GM19043 (cell line): Measurements from ENCODE around the gene TP53RK.

ENCODE experiments used
- ATAC-seq: cut with Tn5 transposase; IDR thresholded peaks from one replicate; pipeline ENCODE4 v1.9.1; 2021; ENCODE audit warnings: low read depth; ENCODE audit not compliant: unreplicated experiment

TP53RK gene

GRCh38 chr20:46689082-46689753 is at the start of gene TP53RK:
Gene TP53RK (minus strand): TSS chr20:46689444. CDS start chr20:46689414, 30 bp downstream.
- peak; percentile 96 for ATAC-seq

- ATAC-seq: no peak
These were observed 46.2 kb upstream of the TP53RK start for GRCh38 chr20:46735436-46735835.

DNA sequence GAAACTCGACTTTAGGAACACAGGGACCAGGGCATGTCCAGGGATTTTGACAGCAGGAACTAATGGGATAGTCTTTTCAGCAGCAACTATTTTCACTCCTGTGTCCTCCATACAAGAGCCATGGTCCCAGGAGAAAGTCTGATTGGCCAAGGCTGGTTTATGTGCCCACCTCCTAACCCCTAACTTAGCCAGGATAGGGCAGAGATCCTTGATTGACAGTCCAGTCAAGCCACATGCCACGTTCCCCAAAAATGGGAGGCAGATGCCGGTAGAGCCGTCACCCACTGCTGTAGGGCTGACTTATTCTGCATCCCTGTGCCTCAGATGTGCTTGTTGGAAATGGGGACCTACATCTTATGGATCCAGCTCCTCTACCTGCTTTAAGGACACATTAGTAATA is 42.5 kb upstream of the TP53RK start:
- ATAC-seq: no peak

DNA sequence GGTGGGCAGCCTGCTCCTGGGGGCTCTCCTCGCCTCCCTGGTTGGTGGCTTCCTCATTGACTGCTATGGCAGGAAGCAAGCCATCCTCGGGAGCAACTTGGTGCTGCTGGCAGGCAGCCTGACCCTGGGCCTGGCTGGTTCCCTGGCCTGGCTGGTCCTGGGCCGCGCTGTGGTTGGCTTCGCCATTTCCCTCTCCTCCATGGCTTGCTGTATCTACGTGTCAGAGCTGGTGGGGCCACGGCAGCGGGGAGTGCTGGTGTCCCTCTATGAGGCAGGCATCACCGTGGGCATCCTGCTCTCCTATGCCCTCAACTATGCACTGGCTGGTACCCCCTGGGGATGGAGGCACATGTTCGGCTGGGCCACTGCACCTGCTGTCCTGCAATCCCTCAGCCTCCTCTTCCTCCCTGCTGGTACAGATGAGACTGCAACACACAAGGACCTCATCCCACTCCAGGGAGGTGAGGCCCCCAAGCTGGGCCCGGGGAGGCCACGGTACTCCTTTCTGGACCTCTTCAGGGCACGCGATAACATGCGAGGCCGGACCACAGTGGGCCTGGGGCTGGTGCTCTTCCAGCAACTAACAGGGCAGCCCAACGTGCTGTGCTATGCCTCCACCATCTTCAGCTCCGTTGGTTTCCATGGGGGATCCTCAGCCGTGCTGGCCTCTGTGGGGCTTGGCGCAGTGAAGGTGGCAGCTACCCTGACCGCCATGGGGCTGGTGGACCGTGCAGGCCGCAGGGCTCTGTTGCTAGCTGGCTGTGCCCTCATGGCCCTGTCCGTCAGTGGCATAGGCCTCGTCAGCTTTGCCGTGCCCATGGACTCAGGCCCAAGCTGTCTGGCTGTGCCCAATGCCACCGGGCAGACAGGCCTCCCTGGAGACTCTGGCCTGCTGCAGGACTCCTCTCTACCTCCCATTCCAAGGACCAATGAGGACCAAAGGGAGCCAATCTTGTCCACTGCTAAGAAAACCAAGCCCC is 36.2 kb upstream of the TP53RK start:
- ATAC-seq: no peak

GRCh38 chr20:46724343-46724959 is 35.2 kb upstream of the TP53RK start:
- no peak for ATAC-seq

GRCh38 chr20:46723039-46723438 is 33.8 kb upstream of the TP53RK start:
- no peak for ATAC-seq

DNA sequence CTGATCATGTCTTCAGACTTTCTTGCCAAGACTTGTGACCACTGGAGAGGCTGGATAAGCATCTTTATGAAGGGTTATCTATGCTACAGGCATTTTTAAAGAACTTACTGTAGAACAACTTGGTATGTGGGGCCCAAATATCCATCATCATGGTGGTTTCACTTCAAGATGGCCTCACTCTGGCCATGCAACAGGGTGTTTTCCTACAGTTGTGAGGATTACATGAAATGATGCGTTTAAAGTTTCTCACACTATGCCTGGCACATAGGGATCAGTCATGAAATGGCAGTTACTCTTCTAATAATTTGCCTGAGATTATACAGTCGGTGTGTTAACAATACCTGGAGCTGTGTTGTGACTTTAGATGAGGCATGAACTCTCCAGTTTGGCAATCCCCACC is 33.2 kb upstream of the TP53RK start:
- ATAC-seq: no peak

DNA sequence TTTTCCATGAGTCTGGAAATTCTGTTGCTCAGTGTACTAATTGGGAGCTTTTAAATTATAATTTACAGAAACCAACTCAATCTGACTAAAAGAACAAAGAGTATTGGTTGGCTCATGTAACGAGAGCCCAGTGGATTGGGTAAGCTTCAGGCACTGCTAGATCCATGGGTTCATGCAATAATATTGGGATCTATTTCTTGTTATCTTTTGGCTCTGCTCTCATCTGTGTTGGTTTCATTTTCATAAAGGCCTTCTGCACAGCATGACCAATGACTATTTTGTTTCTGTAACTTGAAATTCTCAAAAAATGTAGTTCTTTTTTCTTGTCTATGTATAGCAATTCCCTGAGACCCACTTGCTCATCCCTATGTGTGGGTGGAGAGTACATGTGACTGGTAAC is 32.2 kb upstream of the TP53RK start:
- no peak for ATAC-seq

- no peak for ATAC-seq
These were observed 31.7 kb upstream of the TP53RK start for GRCh38 chr20:46720776-46721425.

- no peak for ATAC-seq
These were observed 30.8 kb upstream of the TP53RK start for GRCh38 chr20:46720019-46720418.

DNA sequence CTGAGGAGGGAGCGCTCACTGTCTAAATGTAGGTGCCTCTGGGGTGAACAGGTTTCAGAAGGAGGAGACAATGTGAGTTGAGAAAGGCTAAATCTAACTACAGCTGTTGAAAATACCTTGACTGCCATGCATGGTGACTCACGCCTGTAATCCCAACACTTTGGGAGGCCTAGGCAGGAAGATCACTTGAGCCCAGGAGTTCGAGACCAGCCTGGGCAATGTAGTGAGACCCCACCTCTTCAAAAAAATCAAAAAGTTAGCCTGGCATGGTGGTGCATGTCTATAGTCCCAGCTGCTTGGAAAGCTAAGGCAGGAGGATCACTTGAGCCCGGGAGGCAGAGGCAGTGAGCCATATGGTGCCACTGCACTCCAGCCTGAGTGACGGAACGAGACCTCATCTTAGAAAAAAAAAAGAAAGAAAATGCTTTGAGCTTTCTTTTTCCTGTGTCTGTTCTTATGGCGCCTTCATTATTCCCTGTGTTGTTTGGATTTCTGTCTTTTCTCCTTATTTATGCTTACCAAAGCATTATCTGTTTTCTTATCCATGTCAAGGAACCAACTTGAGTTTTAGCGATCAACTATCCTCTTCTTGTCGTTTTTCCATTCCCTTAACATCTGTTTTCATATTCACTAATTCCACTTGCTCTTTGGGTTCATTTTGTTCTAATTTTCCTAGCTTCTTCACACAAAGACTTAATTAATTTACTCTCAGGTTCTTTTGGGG is 28.7 kb upstream of the TP53RK start:
- ATAC-seq: no peak

DNA sequence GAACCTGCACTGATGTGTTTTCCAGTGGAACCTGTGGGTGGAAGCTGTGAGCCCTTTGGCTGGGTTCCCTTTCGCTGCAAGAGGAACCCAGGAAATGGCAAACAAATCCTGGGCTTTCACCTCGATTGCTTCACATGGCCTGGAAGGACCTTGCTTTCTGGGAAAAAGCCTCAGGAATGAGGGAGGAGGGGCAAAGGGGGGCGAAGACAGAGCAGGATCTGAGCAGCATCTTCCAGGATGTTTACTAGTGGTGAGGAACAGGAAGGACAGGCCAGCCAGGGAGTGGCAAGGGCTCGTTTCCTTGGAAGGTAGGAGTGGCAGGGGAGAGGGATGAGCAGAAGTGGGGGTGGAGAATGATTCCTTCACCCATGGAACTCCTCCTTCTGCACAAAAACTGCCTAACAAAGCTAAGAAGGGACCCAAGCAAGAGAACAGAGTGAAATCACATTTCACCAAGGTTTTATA is 26.1 kb upstream of the TP53RK start:
- ATAC-seq: no peak

- ATAC-seq: no peak
These were observed 25.0 kb upstream of the TP53RK start for GRCh38 chr20:46713957-46714834.

GRCh38 chr20:46712056-46712636 is 22.9 kb upstream of the TP53RK start:
- ATAC-seq: no peak

- ATAC-seq: no peak
These were observed 21.1 kb upstream of the TP53RK start for GRCh38 chr20:46710153-46710913.

- ATAC-seq: no peak
These were observed 20.4 kb upstream of the TP53RK start, which contains the start of gene SLC2A10 for GRCh38 chr20:46709459-46710152. Gene SLC2A10 (plus strand): TSS chr20:46709649. CDS start chr20:46709737, 88 bp downstream.

- no peak for ATAC-seq
These were observed 19.8 kb upstream of the TP53RK start for GRCh38 chr20:46709055-46709458.
